ENCODE data around the gene IKZF2.

IKZF2 gene

DNA sequence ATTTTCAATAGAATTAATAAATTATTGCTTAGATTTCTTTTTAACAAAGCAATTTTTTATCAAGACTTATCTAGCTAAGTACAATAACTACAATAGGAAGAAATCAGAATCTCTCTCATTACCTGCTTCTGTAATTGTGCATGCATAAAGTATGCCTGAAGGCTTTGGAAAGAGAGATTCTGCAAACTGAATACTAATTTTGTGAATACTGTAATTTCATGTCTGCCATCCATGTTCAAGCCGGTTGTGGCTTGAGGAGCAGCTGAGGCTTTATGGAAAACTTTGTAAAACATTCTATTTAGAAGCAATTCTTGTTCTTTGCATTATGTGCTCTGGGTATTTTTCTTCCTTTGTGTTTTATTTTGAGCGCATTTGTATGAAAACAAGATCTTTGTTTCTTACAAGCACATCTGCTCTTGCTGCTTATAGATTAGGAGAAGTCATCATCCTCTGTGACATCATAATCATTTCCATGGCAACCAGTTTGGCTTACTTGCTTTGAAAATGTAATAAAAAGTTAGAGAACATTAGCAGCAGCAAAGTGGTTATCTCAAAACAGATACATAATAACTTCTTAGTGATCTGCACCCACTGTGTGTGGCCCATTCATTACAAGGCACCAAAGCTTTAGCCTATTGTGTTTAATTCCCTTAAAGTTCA lies 16.0 kb upstream of the IKZF2 start:
- TF ChIP-seq, protein P1, sequence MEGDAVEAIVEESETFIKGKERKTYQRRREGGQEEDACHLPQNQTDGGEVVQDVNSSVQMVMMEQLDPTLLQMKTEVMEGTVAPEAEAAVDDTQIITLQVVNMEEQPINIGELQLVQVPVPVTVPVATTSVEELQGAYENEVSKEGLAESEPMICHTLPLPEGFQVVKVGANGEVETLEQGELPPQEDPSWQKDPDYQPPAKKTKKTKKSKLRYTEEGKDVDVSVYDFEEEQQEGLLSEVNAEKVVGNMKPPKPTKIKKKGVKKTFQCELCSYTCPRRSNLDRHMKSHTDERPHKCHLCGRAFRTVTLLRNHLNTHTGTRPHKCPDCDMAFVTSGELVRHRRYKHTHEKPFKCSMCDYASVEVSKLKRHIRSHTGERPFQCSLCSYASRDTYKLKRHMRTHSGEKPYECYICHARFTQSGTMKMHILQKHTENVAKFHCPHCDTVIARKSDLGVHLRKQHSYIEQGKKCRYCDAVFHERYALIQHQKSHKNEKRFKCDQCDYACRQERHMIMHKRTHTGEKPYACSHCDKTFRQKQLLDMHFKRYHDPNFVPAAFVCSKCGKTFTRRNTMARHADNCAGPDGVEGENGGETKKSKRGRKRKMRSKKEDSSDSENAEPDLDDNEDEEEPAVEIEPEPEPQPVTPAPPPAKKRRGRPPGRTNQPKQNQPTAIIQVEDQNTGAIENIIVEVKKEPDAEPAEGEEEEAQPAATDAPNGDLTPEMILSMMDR (IDR thresholded peaks at IDR 0.05; ENCODE audit: insufficient read depth, low read depth, low read length, missing control alignments) = no peak
- DNase-seq (ENCODE audit: low read depth) = no peak
- H3K4me3 ChIP-seq (ENCODE audit: low read depth, low read length) = no peak overlapping the region

DNA sequence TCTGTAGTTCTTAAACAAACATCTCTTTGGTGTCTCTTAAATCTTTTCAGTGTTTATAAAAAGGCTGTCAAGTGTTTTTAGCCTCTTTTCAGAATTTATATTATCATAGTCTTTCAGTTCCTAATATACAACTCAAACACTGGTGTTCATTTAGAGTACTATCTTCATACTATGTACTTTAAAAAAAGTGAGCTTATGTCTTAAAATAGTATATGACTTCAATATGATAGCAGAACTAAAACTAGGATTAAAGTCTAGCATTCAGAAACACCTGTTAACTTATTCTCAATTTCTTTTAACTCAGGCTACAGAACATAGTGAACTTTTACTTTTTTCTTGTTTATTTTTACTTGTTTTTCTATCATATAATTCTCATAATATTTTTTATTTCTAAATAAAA lies 14.7 kb upstream of the IKZF2 start:
- peak overlapping the region; percentile 29; the same call in 1 of the 2 replicates for H3K4me3 ChIP-seq (ENCODE audit: low read depth, low read length)
- TF ChIP-seq, protein P1 (IDR thresholded peaks at IDR 0.05; ENCODE audit: insufficient read depth, low read depth, low read length, missing control alignments) = no peak
- peak; percentile 57 for DNase-seq (ENCODE audit: low read depth)

DNA sequence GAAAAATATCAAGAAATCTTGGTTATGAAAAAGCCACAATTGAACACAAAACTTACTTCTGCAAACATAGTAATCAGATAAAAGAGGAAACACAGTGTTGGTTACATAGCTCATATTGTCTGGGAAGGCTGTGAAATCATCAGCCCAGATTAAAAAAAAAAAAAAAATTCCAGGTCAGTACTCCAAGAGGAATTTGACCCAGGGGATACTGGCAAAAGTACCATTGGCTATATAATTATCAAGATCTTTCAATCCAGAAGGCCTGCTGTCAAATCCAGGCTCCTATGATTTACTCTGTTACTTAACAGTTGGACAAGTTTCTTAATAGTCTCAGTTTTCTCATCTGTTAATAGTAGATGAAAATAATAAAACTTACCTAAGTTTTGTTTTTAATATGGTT lies 12.9 kb upstream of the IKZF2 start:
- TF ChIP-seq, protein P1 (IDR thresholded peaks at IDR 0.05; ENCODE audit: insufficient read depth, low read depth, low read length, missing control alignments) = no peak
- no peak for DNase-seq (ENCODE audit: low read depth)
- H3K4me3 ChIP-seq (ENCODE audit: low read depth, low read length) = no peak overlapping the region

DNA sequence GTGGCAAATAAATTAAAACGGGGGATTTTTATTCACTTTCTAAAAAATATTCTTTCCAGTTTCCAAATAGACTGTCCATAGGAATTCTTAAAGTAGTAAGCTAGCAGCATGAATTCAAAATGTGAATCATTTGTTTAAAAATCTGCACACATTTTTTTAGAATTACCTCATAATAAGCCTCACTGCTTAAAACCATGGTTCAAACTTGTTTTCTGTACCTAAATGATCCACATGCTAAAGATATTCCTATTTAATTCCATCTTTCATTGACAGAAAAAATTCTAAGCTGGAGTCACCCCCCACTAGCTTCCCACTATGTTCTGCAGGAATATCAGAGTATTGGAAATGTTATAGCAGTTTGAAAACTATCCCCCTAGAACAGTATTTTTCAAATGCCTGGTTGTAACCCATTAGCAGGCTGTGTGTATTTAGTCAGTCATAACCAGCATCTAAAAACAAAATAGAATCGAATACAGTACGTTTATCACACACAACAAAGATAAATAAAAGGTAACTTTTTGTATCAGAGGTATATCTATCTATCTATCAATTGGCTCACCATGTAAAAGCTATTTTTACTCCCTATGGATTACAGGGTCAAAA lies 11.2 kb upstream of the IKZF2 start:
- DNase-seq (ENCODE audit: low read depth) = no peak
- TF ChIP-seq, protein P1 (IDR thresholded peaks at IDR 0.05; ENCODE audit: insufficient read depth, low read depth, low read length, missing control alignments) = no peak

DNA sequence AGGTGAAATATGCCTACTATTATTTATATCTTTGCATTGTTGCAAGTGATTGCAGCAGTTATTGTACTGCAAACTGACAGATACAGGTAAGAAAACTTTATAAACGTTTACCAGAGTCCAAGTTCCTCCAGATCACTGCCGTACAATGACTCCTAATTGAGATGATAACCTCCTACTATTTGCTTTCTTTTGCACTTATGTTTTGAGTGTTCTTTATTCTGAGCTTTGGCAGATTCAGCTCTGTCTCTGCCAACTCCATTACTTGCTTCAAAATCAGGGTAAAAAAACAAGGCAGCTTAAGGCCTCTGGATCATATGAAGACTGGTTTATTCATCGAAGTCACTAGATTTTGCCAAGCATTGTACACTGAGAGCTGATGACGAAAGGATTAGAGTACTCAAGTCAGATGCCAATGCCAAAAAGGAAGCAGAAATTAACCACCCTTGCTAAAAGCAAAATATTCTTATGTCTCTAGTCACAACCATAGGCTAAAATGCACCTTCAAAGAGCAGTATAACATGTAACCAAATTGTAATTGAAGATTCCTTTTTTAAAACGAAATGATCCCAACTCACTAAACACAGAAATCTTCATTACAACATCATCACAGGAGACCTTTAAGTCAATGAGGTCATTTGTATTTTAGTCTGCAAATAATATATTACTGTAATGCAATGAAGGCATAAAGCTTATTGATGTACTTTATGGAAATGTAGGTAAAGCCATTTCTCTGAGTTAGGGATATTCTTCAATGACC lies 10.5 kb upstream of the IKZF2 start:
- DNase-seq (ENCODE audit: low read depth) = no peak
- TF ChIP-seq, protein P1 (IDR thresholded peaks at IDR 0.05; ENCODE audit: insufficient read depth, low read depth, low read length, missing control alignments) = no peak
- H3K4me3 ChIP-seq (ENCODE audit: low read depth, low read length) = no peak overlapping the region

More for the DNA sequence above, 11.2 kb upstream of the IKZF2 start:
- H3K4me3 ChIP-seq (ENCODE audit: low read depth, low read length) = no peak overlapping the region

DNA sequence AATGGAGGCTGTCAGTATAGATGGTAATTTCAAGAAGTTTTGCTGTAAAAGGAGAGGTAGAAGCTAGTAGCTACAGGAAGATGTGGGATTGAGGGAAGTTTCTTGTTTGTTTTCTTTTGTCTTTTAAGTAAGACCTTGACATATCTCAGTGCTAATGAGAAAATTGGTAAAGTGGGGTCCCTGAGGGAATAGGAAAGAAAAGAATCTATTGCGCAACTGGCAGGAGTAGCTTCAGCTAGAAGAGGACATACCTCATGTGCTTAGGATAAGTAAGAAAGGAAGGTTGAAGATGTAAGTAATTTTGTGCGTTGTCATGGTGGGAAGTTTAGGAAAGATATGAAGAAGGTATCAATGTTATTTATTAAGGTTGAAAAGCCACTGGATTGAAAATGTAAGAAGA lies 8.4 kb upstream of the IKZF2 start:
- no peak overlapping the region for H3K4me3 ChIP-seq (ENCODE audit: low read depth, low read length)
- DNase-seq (ENCODE audit: low read depth) = no peak
- TF ChIP-seq, protein P1 (IDR thresholded peaks at IDR 0.05; ENCODE audit: insufficient read depth, low read depth, low read length, missing control alignments) = no peak

All from GM12865 (cell line).